Type B pancreatic cell (in vitro differentiated cells): ENCODE measurements around the gene ELMO2. TPM values are rescaled to one million over a fixed set of nuclear protein-coding genes. Genes with fewer than 3 reads are reported as not detected.

Source experiments
- DNase-seq: peaks from one replicate; pipeline ENCODE4 v3.0.0; 2021; ENCODE audit warnings: mixed read lengths; ENCODE audit not compliant: unreplicated experiment; ENCODE audit errors: extremely low spot score
- H3K27ac Mint-ChIP-seq: 2 replicates; pipeline ENCODE4 v1.8.0; 2021; ENCODE audit warnings: mild to moderate bottlenecking, mixed read lengths
- H3K27me3 Mint-ChIP-seq: 2 replicates; pipeline ENCODE4 v1.8.0; 2021; ENCODE audit warnings: mixed read lengths
- H3K36me3 Mint-ChIP-seq: 2 replicates; pipeline ENCODE4 v1.8.0; 2021; ENCODE audit warnings: mixed read lengths
- H3K4me1 Mint-ChIP-seq: one replicate; pipeline ENCODE4 v1.8.0; 2021; ENCODE audit warnings: mixed read lengths; ENCODE audit not compliant: unreplicated experiment
- H3K4me3 Mint-ChIP-seq: 2 replicates; pipeline ENCODE4 v1.8.0; 2021; ENCODE audit warnings: mild to moderate bottlenecking, mixed read lengths
- H3K9me3 Mint-ChIP-seq: 2 replicates; pipeline ENCODE4 v1.8.0; 2021; ENCODE audit warnings: mixed read lengths
- total RNA-seq: library from RNA; stranded (reverse); gene quantifications from 2 replicates; pipeline ENCODE4 v1.2.1, GENCODE V29; 2021; ENCODE audit warnings: low replicate concordance
- TF ChIP-seq, protein P1 (sequence below): fragments of 200-600 bp; sonication (generic); conservative IDR thresholded peaks from 2 replicates; pipeline ENCODE4 v1.5.0; 2021; ENCODE audit warnings: antibody characterized with exemption, mild to moderate bottlenecking

The ELMO2 gene
- total RNA-seq, 1 donor from 2014 or later = 49.1 TPM

DNA sequence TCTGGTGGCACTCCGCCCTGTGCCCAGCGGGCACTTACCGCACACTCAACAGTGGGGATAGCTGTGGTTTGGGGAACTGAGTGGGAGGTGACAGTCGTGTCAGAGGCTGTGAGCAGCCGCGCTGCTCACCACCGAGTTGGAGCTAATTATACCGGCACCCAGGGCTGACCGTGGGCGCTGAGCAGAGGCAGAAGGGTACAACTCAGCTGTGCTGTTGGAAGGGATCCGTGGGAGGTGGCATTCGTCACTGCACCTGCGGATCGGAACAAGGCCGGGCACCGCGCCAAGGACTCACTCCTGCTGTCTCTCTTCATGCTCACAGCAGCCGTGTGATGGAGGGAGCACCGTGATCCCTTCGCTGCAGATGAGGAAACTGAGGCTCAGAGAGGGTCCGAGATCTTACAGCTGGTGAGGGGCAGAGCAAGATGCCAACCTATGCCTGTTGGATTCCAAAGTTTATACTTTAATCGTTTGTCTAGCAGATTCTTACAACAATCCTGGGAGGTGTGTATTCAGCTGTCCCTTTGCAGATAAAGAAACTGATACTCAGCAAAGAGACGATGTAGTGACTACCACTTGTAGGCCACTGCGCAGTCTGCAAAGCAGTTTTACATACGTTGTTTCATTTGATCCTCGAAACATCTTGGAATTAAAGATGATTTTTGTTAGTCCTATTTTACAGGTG is 713 bp upstream of the ELMO2 start:
- Mint-ChIP-seq H3K9me3 (no peaks in the 10 kb centered on the region), H3K36me3 (no peaks in the 10 kb centered on the region), H3K4me1 (peaks cover 29% of the 10 kb centered on the region), H3K27me3 (peaks cover 4% of the 10 kb centered on the region), H3K4me3 (peak overlapping the region; percentile 96), H3K27ac (peak overlapping the region; percentile 93)
- TF ChIP-seq, protein P1, sequence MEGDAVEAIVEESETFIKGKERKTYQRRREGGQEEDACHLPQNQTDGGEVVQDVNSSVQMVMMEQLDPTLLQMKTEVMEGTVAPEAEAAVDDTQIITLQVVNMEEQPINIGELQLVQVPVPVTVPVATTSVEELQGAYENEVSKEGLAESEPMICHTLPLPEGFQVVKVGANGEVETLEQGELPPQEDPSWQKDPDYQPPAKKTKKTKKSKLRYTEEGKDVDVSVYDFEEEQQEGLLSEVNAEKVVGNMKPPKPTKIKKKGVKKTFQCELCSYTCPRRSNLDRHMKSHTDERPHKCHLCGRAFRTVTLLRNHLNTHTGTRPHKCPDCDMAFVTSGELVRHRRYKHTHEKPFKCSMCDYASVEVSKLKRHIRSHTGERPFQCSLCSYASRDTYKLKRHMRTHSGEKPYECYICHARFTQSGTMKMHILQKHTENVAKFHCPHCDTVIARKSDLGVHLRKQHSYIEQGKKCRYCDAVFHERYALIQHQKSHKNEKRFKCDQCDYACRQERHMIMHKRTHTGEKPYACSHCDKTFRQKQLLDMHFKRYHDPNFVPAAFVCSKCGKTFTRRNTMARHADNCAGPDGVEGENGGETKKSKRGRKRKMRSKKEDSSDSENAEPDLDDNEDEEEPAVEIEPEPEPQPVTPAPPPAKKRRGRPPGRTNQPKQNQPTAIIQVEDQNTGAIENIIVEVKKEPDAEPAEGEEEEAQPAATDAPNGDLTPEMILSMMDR = no peak
- no peak for DNase-seq

DNA sequence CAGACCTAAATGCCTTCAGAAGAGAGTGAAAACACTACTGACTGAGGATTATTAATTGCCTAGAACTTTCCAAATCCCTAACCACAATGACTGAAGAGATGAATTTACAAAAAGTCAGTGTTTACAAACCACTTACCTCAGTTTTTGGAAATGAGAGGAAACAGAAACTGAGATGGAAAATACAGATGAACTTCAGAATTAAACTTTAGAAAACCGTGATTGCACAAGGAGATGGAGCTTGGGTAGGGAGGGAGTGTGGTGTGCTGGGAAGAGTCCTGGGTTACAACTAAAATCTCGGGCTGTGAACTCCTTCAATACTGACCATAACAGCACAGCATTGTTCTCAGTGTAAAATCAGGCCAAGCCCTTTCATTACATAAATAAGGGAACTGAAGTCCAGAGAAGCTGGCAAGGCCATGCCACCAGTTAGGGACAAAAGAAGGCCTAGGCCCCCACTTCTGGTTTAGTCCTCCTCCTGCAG is 4.0 kb downstream of the ELMO2 start:
- Mint-ChIP-seq H3K4me3 (peak overlapping the region; percentile 16), H3K27me3 (no peaks in the 10 kb centered on the region), H3K9me3 (no peaks in the 10 kb centered on the region), H3K36me3 (peaks cover 7% of the 10 kb centered on the region), H3K27ac (no peak overlapping the region), H3K4me1 (peaks cover 51% of the 10 kb centered on the region)
- TF ChIP-seq, protein P1 = no peak
- no peak for DNase-seq

DNA sequence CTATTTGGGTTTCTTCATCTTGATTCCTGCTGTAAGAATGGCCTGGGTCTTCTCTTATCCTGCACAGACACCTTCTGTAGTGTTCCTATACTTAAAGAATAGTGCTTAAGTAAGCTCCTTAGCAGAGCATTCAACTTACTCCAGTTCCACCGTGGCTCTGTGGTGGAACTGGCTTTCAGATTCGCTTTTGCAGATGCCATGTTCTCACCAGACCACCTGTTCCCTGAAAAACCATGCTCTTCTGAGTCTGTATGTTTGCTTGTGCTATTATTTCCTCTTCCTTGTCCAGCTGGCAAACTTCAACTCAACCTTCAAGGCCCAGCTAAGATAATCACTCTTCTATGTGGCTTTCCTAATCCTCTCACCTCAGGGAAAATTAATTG is 4.9 kb downstream of the ELMO2 start:
- no peak for DNase-seq
- H3K4me1 Mint-ChIP-seq = peaks cover 43% of the 10 kb centered on the region
- TF ChIP-seq, protein P1 = no peak
- H3K9me3 Mint-ChIP-seq = no peaks in the 10 kb centered on the region
- H3K27ac Mint-ChIP-seq = peak overlapping the region; percentile 29
- no peak overlapping the region for H3K4me3 Mint-ChIP-seq
- peaks cover 7% of the 10 kb centered on the region for H3K36me3 Mint-ChIP-seq
- no peaks in the 10 kb centered on the region for H3K27me3 Mint-ChIP-seq

DNA sequence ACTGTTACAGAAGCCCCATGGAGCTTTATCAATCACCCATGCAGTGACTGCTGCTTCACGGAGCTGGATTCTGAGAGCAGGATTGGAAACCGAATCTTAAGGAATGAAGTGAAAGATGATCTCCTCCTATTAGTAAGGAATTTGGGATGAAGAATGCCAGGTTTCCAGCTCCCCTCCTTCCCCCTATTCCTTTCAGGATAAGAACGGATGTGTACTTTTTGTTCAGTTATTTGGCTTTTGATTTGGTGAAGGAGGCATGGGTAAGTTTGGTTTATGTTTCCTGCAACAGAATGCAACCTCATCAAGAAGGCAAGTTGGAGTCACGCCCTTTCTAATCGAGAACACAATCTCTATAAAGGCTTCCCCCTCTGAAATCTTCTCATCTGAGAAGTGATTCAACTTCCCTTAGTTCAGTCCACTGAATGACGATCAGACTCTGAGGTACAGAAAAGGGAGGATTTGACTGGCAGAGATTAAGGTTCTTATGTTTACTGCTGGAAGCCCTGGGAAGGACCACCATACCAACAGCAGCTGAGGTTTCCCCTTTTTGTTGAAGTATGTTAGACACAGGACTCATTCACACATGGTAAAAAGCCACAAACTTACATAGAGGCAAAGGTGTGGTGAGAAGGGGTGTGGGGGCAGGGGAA is 5.5 kb downstream of the ELMO2 start:
- H3K4me3 Mint-ChIP-seq = peak overlapping the region; percentile 60
- H3K4me1 Mint-ChIP-seq = peaks cover 46% of the 10 kb centered on the region
- H3K27me3 Mint-ChIP-seq = no peaks in the 10 kb centered on the region

DNA sequence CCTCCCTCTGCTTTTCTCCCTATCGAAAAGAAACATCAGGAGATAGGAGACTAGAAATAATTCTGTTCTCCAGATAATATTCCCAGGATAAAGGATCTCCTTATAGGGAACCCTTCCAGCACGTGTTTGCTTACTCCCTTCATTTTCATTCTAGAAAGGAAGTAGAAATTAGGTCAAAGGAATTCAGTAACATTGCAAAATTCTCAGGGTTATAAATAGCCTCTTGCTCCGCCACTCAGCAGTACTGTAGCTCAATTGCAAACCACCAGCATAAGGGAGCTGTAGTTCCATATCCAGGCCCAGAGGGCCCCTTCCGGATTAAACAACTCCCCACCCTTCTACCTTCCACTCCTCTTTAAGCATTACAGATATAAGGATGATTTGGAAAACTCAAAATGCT is 6.2 kb downstream of the ELMO2 start:
- H3K36me3 Mint-ChIP-seq = peaks cover 7% of the 10 kb centered on the region
- H3K27ac Mint-ChIP-seq = peak overlapping the region; percentile 29
- DNase-seq = no peak
- H3K9me3 Mint-ChIP-seq = no peaks in the 10 kb centered on the region
- H3K4me1 Mint-ChIP-seq = peaks cover 53% of the 10 kb centered on the region
- peak overlapping the region; percentile 60 for H3K4me3 Mint-ChIP-seq
- TF ChIP-seq, protein P1 = no peak
- no peaks in the 10 kb centered on the region for H3K27me3 Mint-ChIP-seq

More for the DNA sequence above, 5.5 kb downstream of the ELMO2 start:
- TF ChIP-seq, protein P1 = no peak
- Mint-ChIP-seq H3K9me3 (no peaks in the 10 kb centered on the region), H3K36me3 (peaks cover 7% of the 10 kb centered on the region), H3K27ac (peak overlapping the region; percentile 29)
- DNase-seq = no peak
